ENCODE measurements around the gene PREP. TPM values are rescaled to one million over a fixed set of nuclear protein-coding genes. Genes with fewer than 3 reads are reported as not detected.
A peak's percentile ranks its signal among the peaks of the same experiment; 100 is the strongest.

PREP gene
- total RNA-seq, 6 experiments from 2014 or later: 14.8 to 18.8 (median 16.7) TPM

- DNase-seq (no peak), ATAC-seq (peak; percentile 54 to 62 (median 58))
- intact Hi-C loops (cut with DNase I): no loop called here
- H3K9me3 ChIP-seq: no peaks in the 10 kb centered on the region
- no peak for TF ChIP-seq POLR2A (IDR thresholded peaks at IDR 0.05)
- peak; percentile 29 to 49 (median 43) for TF ChIP-seq CTCF (IDR thresholded peaks at IDR 0.05)
- H3K36me3 ChIP-seq: peaks cover 0 to 6% (median 2%) of the 10 kb centered on the region in 4 donors
- no peak overlapping the region for H3K27ac ChIP-seq
- H3K4me3 ChIP-seq: no peak overlapping the region
- H3K27me3 ChIP-seq: no peaks in the 10 kb centered on the region
- no peaks in the 10 kb centered on the region for H3K4me1 ChIP-seq
- WGBS (ENCODE audit: insufficient coverage, low coverage, low lambda C conversion rate, missing lambda C conversion rate): 89% methylated on average over 4 of the region's 6 CpGs
Measured at GRCh38 chr6:105317607-105318533, 85.0 kb downstream of the PREP start.

GRCh38 chr6:105313211-105313610 is 89.7 kb downstream of the PREP start:
- Histone ChIP-seq H3K27me3 (no peaks in the 10 kb centered on the region), H3K4me1 (no peaks in the 10 kb centered on the region), H3K9me3 (no peaks in the 10 kb centered on the region), H3K4me3 (no peak overlapping the region), H3K27ac (no peak overlapping the region), H3K36me3 (no peaks in the 10 kb centered on the region)
- ATAC-seq: no peak
- intact Hi-C loops (cut with DNase I): no loop called here
- no peak for TF ChIP-seq CTCF (IDR thresholded peaks at IDR 0.05)
- no peak for TF ChIP-seq POLR2A (IDR thresholded peaks at IDR 0.05)
- 87% methylated on average over 4 of the region's 4 CpGs for WGBS (ENCODE audit: insufficient coverage, low coverage, low lambda C conversion rate, missing lambda C conversion rate)
- no peak for DNase-seq

- WGBS (ENCODE audit: insufficient coverage, low coverage, low lambda C conversion rate, missing lambda C conversion rate): 89% methylated on average over 3 of the region's 3 CpGs
- Histone ChIP-seq H3K36me3 (no peaks in the 10 kb centered on the region), H3K9me3 (no peaks in the 10 kb centered on the region), H3K4me1 (no peaks in the 10 kb centered on the region), H3K4me3 (no peak overlapping the region), H3K27me3 (no peaks in the 10 kb centered on the region), H3K27ac (no peak overlapping the region)
- intact Hi-C loops (cut with DNase I): no loop called here
- TF ChIP-seq POLR2A (IDR thresholded peaks at IDR 0.05) (no peak), CTCF (IDR thresholded peaks at IDR 0.05) (no peak)
- DNase-seq (no peak), ATAC-seq (no peak)
Measured at GRCh38 chr6:105310947-105311346, 91.9 kb downstream of the PREP start.

- DNase-seq: no peak
- Histone ChIP-seq H3K4me1 (no peaks in the 10 kb centered on the region), H3K27ac (no peak overlapping the region), H3K9me3 (no peaks in the 10 kb centered on the region), H3K4me3 (no peak overlapping the region), H3K36me3 (no peaks in the 10 kb centered on the region), H3K27me3 (no peaks in the 10 kb centered on the region)
- TF ChIP-seq CTCF (IDR thresholded peaks at IDR 0.05): no peak
- TF ChIP-seq POLR2A (IDR thresholded peaks at IDR 0.05): no peak
- no peak for ATAC-seq
- intact Hi-C loops (cut with DNase I): no loop called here
- 92% methylated on average over 1 of the region's 1 CpG for WGBS (ENCODE audit: insufficient coverage, low coverage, low lambda C conversion rate, missing lambda C conversion rate)
Measured at GRCh38 chr6:105310371-105310770, 92.5 kb downstream of the PREP start.
